Stimulated activated CD8-positive, alpha-beta memory T cell treated with anti-CD3 and anti-CD28 coated beads, Interleukin-7, amount 100 ng/mL, for 4 hours (primary cell): ENCODE measurements around the gene FAM76A.
A peak's percentile ranks its signal among the peaks of the same experiment; 100 is the strongest.
"Not testable (repeated sequence)": the region's sequence is repeated elsewhere in the genome, so short reads cannot be mapped to it uniquely, and the experiment has no call there.

ENCODE experiments used
- DNase-seq, 2 donors: peaks; one replicate each; pipeline ENCODE4 v3.0.0-alpha.2; 2020; ENCODE audit warnings: low read depth in 2 of 2

FAM76A gene

DNA sequence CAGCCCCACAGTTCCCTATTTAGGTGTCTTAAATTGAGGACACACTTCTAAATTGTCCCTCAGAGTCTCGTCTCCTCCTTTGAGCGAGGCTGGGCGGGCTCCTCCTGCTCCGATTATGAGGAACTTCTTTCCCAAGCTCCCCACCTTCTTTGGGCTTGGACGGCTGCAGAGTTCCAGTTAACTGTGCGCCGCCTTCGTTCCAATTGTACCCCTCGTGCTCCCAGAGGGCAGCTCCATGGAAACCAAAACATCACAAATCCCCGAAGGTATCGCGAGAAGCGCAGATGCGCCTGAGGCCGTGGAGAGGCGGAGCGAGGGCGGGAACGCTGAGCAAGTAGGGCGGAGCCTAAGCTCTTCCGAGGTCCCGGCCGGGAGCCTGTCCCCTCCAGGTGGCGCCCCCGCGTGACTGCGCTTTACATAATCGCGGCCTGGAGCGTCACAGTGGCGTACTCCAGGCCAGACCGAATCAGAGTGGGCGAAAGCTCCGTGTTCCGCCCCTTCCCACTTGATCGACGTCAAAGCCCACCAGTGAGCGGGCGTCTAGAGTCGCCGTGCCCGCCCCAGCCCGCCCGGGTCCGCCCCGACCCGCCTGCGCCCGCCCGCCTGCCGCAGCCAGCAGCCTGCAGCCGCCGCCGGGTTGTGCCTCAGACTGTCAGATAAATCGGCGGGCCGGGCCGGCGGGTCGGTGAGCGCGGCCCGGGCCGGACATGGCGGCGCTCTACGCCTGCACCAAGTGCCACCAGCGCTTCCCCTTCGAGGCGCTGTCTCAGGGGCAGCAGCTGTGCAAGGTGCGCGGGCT, at the start of gene FAM76A:
TSS of gene FAM76A (plus strand) at position 588 of the 799 bp plus-strand sequence. CDS start at position 708, 120 bp downstream.
- DNase-seq, result peak; percentile 98 to 99

DNA sequence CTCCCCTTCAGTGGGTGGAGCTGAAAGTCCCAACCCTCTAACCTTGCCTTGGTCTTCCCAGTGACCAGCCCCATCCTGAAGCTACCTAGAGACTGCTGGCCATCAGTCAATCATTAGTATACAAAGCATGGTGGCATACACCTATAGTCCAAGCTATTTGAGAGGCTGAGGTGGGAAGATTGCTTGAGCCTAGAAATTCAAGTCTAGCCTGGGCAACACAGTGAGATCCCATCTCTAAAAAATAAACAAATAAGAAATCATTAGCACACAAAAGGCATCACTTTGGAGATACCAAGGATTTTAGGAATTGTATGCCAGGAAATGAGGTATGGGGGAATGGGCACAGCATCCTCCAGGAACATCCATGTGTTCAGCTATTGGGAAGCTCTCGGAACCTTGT, 49.4 kb upstream of the FAM76A start:
- no peak for DNase-seq

GRCh38 chr1:27678747-27679146, 47.0 kb upstream of the FAM76A start:
- no peak for DNase-seq

- not testable (repeated sequence) for DNase-seq
Observed at GRCh38 chr1:27680225-27680791, 45.5 kb upstream of the FAM76A start.

DNA sequence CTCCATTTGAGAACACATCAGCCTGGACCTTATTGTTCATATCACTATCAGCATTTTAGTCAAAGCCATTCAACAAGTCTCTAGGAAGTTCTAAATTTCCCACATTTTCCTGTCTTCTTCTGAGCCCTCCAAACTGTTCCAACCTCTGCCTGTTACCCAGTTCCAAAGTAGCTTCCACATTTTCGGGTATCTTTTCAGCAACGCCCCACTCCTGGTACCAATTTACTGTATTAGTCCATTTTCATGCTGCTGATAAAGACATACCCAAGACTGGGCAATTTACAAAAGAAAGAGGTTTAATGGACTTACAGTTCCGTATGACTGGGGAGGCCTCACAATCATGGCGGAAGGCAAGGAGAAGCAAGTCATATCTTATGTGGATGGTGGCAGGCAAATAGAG, 44.2 kb upstream of the FAM76A start:
- DNase-seq, result not testable (repeated sequence)

DNA sequence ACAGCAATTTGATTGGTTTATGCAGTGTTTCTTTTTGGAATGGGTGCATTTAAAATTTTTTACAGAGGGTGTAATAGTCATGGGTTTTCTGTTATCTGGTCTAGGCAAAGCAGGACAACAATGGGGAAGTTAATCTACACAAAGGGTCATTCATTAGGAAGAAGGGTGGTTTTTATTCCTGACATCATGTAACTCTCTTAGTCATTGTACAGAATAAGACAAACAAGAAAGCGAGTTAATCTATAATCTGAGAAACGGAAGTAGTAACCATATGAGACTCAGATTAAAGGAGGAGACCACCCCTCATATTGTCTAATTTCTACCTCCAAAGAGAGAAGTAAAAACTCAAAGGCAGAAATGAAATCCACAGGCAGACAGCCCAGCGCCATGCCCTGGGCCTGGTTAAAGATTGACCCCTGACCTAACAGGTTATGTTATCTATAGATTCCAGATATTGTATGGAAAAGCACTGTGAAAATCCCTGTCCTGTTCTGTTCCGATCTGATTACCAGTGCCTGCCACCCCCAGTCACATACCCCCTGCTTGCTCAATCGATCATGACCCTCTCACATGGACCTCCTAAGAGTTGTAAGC, 43.3 kb upstream of the FAM76A start:
- DNase-seq, result no peak

- DNase-seq, result no peak
Observed at GRCh38 chr1:27684176-27684575, 41.6 kb upstream of the FAM76A start.

GRCh38 chr1:27686223-27686990, 39.4 kb upstream of the FAM76A start:
- no peak for DNase-seq

DNA sequence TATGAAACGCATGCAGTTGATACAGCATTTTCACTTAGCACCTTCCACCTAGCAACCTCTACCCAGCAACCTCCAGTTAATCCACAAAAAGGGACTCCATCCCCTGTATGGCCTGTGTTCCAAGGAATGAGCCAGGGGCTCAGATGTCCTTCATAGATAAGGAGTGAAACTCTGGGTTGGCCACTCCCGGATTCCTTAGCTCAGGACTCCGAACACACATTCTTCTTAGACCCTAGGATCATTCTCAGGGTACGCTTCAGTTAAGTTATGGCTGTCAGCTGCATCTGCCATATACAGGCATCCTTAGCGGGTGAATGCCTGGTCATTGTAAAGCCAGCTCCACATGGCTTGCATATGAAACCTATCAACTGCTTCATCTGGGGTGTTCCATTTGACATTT, 37.9 kb upstream of the FAM76A start:
- DNase-seq, result no peak

DNA sequence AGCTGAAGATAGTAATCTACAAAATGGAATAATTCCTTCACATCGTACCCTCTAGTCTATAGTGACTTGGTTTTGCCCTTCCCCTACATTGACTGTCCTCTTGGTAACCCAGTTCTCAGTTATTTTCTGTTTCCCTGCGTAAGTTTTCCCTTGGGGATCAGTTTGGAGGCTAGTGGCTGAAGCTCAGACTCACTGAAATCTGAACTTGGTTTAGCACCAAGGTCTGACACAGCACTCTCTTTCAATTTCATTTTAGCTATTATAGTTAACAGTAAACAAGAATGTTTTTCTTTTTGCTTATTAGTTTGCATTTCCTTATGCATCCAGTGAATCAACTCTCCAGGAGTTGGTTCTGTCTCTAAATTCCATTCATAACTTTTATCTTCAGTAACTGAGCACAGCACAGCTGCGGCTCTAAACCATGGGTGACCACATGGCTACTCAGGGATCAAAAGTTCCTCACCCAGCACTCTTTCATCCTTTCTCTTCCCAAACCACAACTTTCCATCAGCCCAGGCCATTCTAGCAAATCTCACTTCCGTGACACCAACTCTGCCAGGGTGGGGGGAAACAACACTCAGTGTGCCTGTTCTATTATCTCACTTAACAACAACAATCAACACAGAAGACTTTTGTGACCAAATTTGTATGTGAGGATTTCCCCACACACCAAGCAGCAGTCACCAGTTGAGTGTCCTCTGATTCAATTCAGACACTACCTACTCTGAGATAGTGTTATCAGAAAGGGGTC, 36.2 kb upstream of the FAM76A start:
- DNase-seq, result no peak

DNA sequence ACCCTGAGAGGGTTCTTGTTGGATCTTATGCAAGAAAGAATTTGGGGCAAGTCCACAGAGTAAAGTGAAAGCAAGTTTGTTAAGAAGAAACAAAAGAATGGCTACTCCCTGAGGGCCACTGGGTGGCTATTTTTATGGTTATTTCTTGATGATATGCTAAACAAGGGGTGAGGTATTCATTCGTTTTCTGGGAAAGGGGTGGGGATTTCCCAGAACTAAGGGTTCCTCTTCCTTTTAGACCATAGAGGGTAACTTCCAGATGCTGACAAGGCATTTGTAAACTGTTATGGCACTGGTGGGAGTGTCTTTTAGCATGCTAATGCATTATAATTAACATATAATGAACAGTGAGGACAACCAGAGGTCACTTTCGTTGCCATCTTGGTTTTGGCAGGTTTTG, 35.6 kb upstream of the FAM76A start:
- DNase-seq, result no peak

DNA sequence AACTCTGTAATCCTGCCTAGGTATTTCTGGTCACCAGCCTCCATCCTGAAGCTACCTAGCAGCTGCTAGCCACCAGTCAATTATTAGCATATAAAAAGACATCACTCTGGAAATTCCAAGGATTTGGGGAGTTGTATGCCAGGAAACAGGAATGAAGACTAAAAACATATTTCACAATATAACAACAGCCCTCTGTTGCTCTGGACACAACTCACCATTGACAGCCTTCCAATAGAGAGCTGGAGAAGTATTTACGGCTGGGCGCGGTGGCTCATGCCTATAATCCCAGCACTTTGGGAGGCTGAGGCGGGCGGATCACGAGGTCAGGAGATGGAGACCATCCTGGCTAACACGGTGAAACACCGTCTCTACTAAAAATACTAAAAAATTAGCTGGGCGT, 28.9 kb upstream of the FAM76A start:
- not testable (repeated sequence) for DNase-seq

DNA sequence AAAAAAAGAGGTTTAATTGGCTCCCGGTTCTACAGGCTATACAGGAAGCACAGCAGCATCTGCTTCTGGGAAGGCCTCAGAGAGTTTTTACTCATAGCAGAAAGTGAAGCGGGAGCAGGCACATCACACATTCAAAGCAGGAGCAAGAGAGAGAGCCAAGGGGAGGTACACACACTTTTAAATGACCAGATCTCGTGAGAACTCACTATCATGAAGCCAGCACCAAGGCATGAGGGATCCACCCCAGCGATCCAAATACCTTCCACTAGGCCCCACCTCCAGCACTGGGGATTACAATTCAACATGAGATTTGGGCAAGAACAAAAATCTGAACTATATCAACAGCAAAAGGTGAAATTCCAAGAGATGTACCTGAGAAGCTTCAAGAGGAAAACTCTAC, 20.8 kb upstream of the FAM76A start:
- DNase-seq, result no peak

DNA sequence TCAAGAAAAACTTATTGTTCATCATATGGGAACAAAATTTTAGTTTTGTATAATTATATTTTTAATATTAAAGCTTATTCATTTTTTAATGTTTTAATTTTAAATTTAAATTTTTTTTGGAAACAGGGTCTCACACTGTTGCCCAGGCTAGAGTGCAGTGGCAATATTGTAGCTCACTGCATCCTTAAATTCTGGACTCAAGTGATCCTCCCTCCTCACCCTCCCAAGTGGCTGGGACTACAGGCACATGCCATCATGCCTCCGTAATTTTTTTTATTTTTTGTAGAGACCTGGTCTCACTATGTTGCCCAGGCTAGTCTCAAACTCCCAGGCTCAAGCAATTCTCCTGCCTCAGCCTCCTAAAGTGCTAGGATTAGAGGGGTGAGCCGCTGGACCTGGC, 20.2 kb upstream of the FAM76A start:
- no peak for DNase-seq

GRCh38 chr1:27710574-27710973, 15.2 kb upstream of the FAM76A start:
- DNase-seq, result no peak

DNA sequence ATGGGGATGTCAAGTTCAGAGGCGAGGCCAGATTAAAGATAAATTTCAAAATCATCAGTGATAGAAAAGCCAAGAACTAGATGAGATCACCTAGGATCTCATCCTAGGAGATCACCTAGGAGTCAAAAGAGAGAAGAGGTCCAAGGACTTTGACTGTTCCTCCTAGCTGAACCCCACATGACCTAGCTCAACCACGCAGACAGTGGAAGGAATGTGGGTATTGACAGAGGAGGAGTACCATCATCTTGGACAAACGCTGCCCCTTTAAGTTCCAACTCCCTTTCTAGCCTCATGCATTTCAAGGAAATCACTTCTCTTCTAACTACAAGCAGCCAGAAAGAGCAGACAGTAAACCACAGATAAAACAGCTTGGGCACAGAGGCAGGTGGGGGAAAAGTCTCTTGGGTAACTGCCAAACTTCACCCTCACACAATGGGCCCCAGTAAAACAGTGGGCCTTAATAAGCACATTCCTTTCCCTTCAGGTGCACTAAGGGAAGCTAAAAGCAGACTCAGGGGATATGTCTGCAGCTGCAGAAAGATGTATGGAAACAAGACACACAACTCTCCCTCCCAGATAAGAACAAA, 12.5 kb upstream of the FAM76A start:
- no peak for DNase-seq

DNA sequence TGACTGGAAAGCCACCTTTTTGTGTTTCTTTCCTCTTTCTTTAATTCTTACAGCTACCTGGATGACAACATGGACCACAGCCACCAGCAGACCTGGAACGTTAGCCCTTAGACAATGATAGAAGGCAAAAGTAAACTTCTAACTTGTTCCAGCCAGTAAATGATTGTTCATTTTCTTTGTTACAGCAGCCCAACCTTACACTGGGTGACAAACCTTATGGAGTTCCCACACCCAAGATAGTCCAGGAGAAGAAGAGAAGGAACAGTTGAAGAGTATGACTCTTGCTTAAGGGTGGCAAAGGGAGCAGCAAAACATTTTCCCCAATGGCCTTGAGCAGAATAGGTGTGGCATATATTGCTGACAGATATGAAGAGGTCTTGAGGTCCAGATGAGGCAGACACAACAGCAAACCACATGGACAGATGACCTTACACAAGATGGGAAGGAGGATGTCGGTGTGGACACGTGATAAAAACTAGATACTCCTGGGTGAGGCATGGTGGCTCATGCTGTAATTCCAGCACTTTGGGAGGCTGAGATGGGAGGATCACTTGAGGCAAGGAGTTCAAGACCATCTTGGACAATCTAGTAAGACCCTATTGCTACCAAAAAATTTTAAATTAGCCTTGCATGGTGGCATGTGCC, 11.8 kb upstream of the FAM76A start:
- DNase-seq, result no peak

- no peak for DNase-seq
Observed at GRCh38 chr1:27716262-27716895, 9.4 kb upstream of the FAM76A start.

GRCh38 chr1:27719286-27720251, 6.2 kb upstream of the FAM76A start:
- no peak for DNase-seq
